LNCaP clone FGC (cell line): ENCODE results near the gene ANKMY2.

ENCODE experiments used
- DNase-seq: peaks from one replicate; pipeline ENCODE4 v3.0.0-alpha.2; 2011; ENCODE audit warnings: low read depth
- H3K4me3 ChIP-seq: 2 replicates; pipeline ENCODE4 v1.5.1; 2011; ENCODE audit warnings: mild to moderate bottlenecking, low read depth, low read length, control low read depth
- CTCF ChIP-seq: IDR thresholded peaks from 2 replicates; pipeline ENCODE4 v1.5.1; 2012; ENCODE audit warnings: mild to moderate bottlenecking; ENCODE audit not compliant: control insufficient read depth, insufficient read depth; ENCODE audit errors: extremely low read depth

Gene ANKMY2

DNA sequence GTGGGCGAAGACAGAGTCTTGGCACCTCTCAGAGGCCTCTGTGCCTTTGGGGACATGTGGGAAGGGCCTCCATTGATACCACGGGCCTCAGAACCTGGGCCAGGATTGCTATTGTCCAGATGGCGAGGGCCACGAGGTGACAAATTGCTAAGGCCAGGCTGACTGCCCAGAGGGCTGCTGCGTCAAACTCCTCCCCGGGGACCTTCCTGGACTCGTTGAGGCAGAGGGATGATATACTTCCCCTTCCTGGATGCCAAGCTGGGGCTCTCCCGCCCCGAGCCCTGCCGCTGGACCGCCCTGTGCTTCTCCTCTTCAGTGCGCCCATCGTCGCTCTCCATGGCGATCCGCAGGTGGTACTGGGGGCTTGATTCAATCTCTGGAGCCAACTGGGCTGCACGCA is 60.0 kb downstream of the ANKMY2 start:
- no peak for DNase-seq
- TF ChIP-seq CTCF: no peak
- H3K4me3 ChIP-seq: no peak overlapping the region

- H3K4me3 ChIP-seq: no peak overlapping the region
- no peak for DNase-seq
- no peak for TF ChIP-seq CTCF
Observed at GRCh38 chr7:16583834-16584233, 61.7 kb downstream of the ANKMY2 start.

DNA sequence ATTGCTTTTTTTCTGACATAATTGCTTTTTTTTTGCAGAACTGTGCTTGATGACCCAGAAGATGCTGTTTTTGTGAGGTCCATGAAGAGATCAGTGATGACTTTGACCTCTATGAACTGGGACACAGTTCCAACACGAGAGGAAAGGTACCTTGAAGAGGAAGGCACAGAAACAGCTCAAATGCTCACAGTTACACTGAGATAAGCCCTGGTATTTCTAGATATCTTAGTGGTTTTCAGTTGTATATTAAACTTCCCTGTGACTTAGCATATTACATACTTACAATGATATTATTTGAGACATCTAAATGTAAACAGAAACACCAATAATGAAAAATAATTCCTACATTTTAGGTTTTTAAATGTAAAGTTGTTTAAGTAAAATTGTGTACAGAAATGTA is 64.3 kb downstream of the ANKMY2 start:
- no peak for DNase-seq
- no peak for TF ChIP-seq CTCF
- no peak overlapping the region for H3K4me3 ChIP-seq

DNA sequence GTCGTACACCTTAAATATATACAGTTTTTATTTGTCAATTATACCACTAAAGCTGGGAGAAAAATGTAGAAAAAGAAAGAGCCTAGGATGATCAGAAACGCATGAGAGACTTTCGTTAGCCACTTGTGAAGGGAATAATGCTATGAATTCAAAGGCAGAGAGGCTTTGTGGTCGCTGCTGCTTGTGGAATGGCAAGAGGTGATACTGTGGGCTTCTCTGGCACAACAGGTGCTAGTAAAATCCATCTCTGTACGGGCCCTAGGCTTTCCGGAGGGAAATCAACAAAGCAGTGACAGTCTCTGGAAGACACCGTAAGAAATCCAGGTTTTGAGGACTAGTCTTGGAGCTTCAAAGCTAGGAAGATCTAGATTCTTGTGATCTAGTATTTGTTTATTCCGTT is 66.3 kb downstream of the ANKMY2 start:
- H3K4me3 ChIP-seq: no peak overlapping the region
- no peak for DNase-seq
- no peak for TF ChIP-seq CTCF

GRCh38 chr7:16571941-16572340 is 73.6 kb downstream of the ANKMY2 start:
- TF ChIP-seq CTCF: no peak
- no peak overlapping the region for H3K4me3 ChIP-seq
- no peak for DNase-seq

- TF ChIP-seq CTCF: peak; percentile 64
- no peak overlapping the region for H3K4me3 ChIP-seq
- peak; percentile 50 for DNase-seq
Observed at GRCh38 chr7:16564909-16565426, 80.6 kb downstream of the ANKMY2 start.

DNA sequence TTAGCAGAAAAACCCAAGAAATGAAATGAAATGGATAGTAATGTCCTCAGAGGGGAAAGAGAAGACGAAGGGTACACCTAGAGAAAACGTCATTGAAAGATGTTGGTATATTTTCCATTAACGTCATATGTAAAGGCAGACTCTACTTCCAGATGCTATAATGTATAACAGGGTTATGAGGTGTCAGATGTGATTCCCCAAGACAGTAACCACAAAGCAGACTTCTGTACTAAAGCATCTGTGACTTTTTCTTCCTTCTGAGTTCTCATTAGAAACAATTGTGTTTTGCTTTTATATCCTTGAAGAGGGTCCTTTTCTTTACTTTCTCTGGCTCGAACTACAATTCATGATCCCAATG is 81.6 kb downstream of the ANKMY2 start:
- no peak for DNase-seq
- TF ChIP-seq CTCF: no peak
- H3K4me3 ChIP-seq: no peak overlapping the region
